ENCODE data around the gene ZP2.

DNA sequence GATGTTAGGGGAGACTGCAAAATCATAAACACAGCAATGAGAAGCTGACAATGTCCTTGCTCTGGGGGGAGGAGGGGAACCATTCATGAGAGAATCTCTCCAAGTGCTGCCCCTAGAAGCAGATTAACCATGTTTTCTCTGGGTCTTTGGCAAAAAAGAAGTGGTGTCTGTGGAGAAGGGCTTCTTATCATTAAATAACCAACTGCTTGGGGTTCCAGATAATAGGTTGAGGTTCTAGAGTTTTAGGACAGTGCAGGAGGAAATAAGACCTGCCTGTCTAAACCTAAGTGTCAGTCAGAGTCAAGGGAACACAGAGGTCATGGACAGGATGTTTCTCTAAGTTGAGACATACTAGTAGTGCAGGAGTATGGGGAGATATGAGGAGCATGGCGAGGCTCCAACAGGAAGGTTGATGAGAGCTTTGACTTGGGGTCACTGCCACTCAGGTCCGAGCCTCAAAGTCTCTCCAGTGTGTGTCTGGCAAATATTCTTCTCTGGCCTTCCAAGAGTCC is 17.0 kb upstream of the ZP2 start:
- TF ChIP-seq, protein P1, sequence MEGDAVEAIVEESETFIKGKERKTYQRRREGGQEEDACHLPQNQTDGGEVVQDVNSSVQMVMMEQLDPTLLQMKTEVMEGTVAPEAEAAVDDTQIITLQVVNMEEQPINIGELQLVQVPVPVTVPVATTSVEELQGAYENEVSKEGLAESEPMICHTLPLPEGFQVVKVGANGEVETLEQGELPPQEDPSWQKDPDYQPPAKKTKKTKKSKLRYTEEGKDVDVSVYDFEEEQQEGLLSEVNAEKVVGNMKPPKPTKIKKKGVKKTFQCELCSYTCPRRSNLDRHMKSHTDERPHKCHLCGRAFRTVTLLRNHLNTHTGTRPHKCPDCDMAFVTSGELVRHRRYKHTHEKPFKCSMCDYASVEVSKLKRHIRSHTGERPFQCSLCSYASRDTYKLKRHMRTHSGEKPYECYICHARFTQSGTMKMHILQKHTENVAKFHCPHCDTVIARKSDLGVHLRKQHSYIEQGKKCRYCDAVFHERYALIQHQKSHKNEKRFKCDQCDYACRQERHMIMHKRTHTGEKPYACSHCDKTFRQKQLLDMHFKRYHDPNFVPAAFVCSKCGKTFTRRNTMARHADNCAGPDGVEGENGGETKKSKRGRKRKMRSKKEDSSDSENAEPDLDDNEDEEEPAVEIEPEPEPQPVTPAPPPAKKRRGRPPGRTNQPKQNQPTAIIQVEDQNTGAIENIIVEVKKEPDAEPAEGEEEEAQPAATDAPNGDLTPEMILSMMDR (IDR thresholded peaks at IDR 0.05), result no peak
- TF ChIP-seq POLR2A (IDR thresholded peaks at IDR 0.05), result no peak

Data from gastroesophageal sphincter (tissue), 3 donors.